ENCODE data around the gene TXNRD2.
"Not testable (repeated sequence)": the region's sequence is repeated elsewhere in the genome, so short reads cannot be mapped to it uniquely, and the experiment has no call there.

Gene TXNRD2

DNA sequence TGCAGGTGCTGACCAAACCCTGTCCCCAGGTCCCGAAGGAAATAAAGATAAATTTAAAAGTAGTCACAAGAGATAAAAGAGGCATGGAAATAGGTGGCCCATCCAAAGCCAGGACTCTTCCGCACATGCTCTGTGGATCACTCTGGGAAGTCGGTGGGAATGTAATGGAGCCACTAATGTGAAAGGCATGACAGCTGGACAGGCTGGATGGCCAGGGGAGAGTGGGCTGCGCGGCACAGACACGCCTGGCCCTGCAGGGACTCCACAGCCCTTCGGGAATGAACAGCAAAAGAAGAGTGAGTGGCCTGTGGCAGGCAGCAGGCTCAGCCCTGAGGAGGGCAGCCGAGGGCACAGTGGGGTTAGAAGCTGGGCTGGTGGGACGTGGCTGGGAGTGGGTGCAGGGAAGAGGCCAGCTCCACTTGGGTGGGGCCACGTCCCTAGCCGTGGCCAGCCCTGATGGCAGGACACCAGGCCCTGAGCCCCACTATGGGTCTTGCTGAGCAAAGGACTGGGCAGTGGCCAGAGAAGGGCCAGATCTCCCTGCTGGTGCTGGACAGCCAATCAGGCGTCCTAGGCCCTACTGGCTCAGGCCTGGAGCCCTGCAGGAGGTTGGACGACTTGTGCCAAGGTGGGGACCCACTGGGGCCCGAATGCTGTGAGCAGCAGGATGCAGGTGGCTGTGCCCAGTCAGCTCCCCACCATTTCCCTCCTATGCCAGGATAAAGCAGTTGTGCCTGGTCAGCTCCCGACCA is 55.6 kb downstream of the TXNRD2 start:
- DNase-seq = no peak

DNA sequence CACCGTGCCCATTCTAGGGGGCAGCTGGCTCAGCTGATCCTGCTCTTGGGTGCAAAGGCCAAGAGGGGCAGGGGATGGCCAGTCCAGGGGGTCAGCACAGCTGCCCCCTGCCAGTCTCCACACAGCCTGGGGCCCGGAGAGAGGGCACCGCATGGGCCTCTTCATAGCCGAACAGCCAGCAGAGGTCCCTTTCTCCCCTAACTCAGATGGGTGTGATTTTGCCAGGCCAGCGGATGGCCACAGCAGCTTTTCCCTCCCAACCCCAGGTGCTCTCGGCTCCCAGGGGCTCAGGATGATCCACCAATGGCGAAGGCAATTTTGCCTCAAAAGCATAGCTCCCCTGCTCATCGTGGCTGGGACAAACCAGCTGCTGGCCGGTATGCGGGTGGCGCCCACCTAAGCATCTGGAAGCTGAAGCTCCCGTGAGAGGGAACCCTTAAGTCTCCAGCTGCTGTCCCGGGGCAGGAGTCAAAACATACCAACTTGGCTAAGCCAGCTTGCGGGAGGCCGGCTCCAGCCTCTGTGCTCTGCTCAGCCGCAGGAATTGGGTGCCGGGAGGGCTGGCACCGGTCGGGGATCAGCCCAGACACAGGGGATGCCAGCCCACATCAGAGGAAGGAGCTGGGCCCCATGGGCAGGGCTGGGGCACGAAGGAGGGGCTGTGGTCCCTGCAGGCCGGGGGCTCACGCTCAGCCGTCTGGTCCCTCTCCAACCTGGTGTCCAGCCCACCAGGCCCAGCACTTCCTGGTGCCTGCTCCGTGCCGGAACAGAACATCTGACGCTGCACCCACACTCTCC is 56.5 kb downstream of the TXNRD2 start:
- no peak for DNase-seq

DNA sequence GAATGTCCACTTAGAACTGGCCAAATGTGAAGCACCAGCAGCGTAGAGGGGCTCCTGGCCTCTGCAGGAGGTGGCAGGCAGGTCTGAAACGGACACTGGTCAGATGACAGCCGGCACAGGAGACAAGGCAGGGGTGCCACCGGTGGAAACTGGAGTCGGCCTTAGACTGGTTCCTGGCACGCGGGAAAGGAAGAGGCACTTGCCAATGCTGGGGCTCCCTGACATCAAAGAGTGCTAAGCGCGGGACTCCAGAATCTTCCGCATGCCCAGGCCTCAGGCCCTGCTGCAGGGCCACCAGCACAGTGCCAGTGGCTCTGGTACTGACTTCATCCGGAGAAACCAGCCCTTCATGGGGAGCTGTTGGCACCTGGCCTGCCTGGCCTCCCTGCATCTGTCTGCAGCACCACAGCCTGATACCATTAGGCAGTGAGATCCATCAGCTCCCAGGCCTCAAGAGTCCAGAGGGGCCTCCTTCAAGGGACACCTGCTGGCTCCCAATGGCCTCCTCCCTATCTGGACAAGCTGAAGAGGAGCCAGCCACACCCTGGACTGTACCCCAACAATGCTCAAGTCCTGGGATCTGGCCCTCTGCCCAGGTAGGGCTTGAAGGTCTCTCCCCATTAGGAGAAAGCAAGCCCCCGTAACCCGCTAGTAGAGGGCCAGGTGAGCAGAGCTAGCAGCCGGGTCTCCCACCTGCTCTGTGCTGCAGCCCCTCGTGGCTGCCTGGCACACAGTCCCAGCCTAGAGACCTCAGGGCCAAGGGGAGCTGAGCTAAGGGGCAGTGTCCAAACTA is 57.3 kb downstream of the TXNRD2 start:
- no peak for DNase-seq

DNA sequence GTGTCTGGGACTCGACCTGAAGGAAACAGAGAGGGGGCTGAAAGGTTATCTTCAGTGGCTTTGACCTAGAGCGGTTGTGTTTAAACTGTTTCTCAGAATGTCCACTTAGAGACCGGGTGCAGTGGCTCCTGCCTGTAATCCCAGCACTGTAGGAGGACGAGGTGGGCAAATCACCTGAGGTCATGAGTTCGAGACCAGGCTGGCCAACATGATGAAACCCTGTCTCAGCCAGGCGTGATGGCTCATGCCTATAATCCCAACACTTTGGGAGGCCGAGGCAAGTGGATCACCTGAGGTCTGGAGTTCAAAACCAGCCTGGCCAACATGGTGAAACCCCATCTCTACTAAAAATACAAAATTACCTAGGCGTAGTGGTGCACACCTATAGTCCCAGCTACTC is 58.2 kb downstream of the TXNRD2 start:
- DNase-seq = not testable (repeated sequence)

DNA sequence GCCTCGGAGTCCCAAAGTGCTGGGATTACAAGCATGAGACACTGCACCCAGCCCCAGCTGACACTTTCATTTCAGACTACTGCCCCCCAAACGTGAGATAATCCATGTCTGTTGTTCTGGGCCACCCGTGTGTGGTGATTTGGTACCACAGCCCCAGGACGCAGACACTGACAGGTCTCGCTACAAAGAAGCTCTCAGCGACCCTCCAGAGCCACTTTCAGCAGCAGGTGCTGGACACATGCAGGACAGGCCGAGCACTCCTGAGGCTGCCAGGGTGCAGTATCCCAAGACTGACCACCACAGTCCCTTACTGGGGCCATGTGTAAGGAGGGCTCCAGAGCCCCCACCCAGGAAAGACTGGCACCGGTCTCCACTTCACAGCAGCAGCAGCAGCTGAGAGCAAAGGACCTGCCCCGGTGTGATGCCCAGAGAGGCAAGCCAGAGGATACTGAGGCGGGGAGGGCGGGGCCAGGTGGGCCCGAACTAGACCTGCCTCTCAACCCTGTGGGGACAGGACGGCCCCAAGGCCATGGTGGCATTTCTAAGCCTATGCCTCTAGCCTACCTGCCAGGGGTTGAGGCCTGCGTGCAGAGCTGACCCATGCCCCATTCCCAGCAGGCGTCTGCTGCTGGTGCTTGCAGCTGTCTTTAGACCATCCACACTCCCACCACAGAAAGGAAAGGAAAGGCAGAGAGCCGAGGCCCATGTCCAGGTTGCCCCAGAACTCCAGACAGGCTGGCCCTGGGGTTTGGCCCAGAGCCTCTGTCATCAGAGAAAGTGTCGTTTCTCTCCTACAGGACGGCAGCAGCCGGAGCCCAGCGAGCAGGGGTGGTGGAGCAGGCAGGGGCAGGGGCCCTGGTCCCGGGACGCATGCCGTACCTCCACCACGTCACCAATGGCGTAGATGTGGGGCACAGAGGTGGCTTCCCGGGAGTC is 58.9 kb downstream of the TXNRD2 start:
- no peak for DNase-seq

DNA sequence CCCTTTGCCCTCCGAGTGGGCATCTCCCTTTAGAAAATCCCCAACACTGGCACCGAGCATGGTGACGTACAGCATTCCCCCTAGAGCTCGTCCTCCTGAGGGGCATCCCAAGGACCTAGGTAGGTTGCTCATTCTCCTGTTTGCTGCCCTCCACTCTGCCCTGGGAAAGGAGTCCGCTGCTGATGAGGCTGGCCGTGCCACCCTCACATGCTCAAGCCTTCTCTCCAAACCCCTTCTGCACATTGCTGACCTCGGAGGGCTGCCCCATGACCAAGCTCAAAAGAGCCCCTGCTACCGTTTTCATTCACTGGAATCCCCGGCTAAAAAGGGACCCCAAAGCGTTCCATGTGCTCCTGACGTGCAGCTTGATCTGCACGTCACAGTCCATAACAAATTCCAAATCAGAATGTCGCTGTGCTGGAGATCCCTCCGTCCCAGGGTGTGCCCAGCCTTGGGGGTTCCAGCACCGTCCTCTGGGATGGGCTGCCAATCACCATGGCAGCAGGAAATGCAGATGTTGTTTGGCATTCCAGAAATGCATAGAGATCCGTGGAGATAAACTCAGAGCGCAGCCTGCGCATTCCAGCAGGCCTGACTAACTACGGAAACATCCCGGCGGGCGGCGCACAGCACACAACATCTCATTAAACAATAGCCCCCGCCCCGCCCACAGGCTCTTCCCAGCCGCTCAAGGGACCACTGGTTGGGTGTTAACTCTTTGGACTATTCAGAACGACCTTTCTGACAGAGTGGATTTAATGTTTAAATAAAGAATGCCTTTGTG is 60.6 kb downstream of the TXNRD2 start:
- DNase-seq = no peak

DNA sequence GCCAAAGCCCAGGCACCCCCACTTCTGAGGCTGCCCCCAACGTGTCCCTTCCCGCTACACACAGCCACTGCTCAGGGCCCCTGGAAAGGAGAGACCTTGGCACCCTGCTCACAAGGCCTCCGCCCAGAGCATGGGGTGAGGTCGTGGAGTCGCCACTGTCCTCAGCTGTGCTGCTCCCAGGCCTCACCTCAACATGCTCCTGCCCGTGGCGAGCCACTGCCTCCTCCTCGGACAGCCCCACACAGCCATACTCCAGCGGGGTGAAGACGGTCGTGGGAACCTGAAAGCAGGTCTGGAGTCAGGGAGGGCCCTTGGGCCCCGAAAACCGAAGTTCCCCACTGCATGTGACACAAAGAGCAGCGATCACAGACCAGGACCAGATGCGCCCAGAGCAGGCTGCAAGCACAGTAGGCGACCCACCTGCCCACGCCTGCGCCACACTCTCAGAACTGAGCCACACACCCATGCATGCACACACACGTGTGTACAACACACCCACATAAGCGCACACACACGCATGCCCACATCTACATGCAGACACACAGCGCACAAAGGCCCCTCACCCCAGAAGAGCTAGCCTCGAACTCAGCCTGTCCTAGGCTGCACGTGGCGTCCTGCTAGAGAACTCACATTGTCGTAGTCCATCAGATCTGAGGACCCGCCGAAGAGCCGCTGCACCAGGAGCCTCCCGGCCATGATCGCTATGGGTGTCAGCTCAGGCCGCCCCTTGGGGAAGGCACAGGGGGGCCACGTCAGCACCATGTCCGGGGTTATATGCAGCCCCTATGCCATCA is 61.4 kb downstream of the TXNRD2 start:
- no peak for DNase-seq

DNA sequence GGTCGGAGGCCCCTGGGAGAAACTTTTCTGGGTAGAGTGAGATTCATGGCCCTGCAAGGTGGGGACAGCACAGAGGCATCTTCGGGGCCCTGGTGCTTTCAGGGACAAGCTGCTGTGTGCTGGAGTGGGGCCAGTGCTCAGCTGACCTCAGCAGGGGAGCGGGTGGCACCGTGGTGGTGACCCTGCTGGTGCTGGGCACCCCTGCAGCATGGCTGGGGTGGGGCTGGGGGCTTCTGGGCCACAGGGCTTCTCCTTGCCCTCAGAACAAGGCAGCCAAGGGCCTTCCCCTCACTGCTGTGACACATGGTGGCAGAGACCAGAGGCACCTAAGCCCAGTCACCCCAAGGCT is 62.0 kb downstream of the TXNRD2 start:
- no peak for DNase-seq

DNA sequence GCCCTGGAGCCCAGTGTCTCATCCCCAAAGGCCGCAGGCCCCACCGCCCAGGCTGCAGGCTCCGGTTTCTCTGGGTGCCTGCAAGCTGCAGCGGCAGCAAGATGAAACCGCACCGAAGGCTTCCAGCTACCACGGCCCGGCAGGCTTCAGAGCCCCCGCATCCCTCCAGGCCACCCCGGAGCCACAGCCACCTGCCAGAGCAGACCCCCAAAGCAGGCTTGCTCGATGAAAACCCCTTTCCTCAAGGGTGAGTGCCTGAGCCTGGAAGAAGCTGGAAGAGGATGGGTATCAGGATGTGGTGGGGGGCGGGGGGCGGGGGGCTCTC is 62.4 kb downstream of the TXNRD2 start:
- no peak for DNase-seq

DNA sequence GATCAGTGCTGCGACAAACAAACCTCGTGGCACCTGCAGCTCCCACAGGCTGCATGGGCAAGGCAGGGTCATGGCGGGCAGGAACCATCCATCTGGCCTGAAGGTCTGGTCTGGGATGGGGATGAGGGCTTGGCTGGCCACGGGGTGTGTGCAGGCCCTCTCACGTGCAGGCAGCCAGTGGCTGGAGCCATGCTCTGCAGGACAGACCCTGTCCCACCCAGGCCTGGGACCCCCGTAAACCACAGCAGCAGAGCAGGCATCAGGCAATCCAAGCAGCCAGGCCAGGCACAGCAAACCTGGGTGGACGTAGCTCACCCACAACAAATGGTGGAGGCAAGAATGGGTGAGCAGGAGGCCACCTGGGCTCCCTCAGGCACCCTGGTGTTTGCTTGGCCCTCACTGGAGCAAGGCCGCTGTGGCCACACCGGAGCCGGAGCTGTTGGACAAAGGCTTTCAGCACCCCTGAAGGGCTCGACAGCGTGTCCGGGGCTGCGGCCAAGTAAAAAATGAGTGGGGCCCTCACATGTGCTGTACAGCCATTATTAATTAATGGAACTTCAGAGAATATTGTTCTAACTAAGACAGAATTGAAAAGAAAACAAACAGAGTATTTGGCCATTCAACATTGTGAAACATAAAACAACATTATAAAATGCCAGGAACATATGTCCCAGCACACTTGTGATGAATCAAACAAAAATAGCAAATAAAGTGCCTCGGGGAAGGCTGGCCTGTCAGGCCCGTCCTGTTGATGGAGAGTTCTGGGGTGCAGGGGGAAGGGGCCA is 63.0 kb downstream of the TXNRD2 start:
- DNase-seq = no peak

DNA sequence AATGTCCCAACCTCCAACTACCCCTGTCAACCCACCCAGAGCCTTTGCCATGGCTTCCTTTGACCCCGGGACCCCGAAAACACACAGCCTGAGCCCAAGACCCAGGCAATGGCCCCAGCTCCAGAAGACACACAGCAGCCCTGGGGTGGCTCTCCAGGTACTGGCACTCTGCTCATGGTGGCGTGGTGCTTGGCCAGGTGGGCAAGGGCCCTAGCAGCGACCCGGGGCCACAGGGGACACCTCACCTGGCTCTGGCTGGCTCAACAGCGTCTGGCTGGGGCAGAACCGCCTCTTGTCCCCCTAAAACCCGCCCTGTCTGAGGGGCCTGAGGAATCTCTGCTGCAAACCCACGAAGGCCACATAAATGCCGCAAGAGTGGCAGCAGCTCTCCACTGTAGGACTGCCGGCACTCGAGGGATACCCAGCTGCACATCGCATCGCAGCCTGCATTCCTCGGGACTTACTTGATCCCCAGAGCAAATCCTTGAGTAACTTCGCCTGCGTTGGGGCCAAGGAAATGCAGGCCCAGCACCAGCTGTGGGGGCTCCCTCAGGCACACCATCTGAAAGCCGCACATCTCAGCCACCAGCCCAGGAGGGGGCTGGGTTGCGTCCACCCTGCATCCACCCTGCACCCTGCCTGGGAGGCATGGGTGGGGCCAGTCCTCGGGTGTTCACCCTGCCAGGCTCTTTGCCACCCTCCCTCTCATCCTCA is 63.8 kb downstream of the TXNRD2 start:
- no peak for DNase-seq

DNA sequence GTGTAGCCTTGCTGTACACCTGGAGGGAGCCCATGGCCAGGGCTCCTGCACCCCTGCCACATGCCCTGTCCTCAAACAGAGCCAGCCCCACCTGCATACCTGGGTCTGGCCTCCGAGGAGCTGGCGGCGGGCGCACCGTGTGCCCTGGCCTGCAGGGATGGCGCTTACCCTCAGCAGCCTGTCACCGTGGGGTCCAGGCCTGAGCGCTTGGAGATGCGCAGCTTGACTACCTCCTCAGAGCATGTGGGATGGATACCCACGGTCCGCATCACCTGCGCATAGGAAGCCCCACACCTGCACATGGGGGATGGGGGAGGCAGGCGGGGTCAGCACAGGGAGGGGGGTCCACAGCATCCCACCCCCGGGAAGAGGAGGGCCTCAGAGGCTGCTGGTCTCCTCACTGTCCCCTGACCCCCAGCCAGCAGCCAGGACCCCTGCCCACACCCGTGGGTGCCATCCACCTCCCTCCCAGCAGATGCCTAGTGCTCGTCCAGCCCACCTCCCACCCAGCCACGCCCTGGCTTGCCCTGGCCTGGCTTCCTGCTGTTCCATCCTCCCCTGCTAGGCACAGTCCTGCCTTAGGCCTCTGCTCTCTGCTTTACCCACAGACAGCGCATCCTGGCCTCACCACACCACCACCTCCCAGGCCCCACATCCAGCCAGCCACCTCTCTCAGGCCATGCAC is 64.5 kb downstream of the TXNRD2 start:
- DNase-seq = no peak

DNA sequence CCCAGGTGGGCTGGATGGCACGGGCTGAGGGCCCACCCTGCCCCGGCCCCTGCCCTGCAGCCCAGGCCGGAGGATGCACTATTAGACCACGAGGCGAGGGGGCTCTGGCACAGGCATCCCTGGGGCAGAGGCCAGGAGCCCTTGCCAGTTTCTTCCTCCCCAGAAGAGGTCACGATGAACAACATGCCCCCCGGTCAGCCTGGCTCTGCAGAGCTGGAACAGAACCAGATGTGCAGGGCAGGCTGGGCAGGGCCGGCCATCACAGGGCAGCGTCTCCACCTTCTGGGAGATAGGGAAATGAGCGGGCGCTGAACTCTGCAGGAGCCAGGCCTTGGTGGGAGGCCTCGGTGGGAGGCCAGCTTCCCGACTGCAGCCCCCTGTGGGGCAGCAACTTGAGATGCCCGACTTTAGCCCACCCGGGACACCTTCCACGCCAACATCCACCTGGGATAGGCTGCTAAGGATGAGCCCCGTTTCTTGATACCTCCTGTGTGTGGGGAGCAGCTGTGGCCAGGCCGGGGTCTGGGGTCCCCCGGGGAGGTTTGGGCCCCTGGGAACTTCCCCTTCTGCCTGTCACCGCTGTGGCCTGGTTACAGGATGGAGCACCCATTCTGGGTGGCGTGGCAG is 65.2 kb downstream of the TXNRD2 start:
- no peak for DNase-seq

DNA sequence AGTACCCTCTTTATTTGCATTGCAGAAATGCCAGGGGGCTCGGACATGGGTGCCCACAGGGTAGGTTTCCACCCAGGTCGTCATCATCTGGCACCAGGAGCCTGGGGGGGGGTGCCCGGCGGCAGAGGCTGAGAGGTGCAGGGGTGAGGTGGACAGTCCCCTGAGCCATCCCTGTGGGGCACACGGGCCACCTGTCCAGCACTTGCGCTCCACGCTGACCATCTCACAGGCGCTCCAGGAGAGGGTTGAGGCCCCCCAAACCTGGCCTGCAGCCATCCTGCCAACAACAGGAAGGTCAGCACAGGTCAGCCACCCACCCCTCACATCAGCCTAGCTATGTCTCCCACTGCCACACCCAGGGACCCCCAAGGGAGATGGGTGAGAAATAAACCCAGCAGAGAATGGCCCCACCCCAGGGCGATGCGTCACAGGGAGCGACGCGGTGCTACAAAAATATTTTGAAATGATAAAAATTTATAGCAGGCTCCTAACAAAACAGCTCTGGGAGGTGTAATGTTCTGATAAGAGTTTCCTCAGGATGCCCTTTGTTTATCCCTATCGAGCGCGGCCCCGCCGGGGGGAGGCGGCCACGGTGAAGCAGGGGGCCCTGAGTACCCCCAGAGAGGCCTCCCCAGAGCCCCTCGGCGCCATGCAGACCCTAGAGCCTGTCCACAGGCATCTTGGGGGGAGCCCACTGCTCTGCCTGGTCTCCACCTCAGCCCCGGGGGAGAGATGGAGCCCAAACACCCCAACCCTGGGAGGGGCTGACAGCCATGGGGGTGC is 65.9 kb downstream of the TXNRD2 start:
- no peak for DNase-seq

DNA sequence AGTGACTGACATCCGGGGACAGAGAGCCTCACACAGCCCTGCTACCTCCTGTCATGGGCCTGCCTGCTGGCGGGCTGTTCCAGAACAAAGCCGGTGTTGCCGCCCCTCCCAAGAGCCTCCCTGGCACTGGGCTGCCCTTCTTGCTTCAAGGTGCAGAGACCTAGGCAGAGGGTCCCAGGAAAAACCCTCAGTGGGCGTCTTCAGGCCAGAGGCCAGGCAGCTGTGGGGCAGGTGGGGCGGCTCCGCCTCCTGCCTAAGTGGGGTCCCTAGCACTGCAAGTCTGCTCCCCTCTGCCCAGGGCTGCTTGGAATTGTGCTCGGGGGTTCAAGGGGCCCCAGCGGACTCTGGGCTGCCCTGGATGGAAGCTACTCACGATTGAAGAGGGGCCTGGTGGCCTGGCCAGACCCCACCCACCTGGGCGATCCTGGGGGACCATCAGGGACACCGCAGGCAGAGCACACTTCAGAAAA is 66.5 kb downstream of the TXNRD2 start:
- no peak for DNase-seq

DNA sequence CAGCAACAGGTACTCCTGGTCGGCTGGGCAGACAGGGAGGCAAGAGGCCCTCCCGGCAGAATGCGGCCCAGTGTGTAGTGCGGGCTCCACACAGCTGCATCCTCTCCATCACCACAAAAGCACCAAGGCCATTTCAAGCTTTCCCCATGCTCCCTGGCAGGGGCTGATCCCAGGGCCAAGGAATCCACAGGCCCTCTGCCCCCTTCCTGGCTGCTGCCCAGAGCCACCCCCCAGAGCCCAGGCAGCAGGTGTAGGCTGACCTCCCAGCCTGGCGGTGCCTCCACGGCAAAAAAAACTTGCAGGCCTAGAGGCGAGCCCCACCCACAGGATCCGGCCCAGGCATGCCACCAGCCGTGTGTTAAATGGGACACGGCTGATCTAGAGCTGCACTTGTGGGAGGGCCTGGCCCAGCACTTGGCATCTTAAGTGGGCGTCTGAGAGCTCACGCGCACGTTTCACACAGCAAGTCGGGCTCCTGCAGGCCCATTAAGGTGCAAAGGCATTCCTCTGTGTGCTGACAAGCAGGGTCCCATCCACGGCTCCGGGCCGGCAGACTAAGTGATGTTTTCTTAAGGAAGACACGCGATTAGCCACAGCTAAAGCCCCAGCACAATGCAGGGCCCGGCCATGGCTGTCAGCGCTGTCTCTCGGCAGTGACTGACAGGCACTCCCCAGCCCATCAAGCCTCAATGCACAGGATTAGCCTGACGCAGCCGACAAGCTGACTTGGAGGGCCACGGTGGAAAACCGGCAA is 67.1 kb downstream of the TXNRD2 start:
- DNase-seq = no peak

DNA sequence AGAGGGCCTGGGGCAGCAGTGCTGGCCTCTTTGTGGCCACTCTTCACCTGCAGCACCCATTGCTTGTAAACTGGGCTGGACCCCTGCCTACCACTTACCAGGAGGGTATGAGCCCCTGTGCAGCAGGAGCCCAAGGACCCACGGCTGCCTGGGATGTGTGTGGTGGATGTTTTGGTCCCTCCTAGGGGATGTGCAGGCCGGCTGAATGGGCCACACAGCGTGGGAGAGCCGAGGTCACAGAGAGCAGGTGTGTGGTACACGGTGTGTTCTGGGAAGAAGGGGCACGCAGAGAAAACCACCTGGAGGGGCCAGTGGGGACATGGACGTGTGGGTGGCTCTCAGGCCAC is 67.7 kb downstream of the TXNRD2 start:
- no peak for DNase-seq
